ENCODE data around the gene TUBD1. TPM values are rescaled to one million over a fixed set of nuclear protein-coding genes. Genes with fewer than 3 reads are reported as not detected.

The TUBD1 gene
- total and polyA plus RNA-seq, 2 of the 13 experiments (the other 11 are each of a cell fraction or from before 2014, with no cell fraction given), result 18.2 to 25.9 TPM

DNA sequence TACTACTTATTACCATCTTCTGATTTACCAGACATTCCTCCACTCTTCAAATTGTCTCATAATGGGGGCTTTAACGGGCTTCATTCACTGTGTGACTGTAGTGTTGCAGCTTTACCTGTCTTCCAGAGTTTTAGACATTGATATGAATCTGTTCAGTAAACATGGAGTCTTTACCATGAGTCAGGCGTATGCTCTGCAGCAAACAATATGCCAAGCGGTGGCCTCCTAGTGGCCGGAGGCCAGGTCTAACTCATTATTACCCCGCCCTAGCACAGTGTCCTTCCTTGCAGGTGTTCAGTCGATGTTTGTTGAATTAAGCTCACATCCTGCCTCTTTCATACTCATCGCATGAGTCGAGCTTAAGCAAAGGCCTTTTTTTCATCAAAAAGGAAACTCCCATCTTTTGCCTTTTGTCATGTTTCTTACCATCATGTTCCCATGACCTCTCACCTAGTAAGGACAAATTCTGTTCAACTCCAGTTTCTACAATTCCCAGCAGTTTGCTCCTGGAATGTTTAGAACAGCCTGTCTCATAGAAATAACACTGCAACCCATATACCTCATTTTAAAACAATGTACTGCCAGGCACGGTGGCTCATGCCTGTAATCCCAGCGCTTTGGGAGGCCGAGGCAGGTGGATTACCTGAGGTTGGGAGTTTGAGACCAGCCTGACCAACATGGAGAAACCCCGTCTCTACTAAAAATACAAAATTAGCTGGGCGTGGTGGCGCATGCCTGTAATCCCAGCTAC lies 39.4 kb downstream of the TUBD1 start (continued):
- TF ChIP-seq, protein P1, sequence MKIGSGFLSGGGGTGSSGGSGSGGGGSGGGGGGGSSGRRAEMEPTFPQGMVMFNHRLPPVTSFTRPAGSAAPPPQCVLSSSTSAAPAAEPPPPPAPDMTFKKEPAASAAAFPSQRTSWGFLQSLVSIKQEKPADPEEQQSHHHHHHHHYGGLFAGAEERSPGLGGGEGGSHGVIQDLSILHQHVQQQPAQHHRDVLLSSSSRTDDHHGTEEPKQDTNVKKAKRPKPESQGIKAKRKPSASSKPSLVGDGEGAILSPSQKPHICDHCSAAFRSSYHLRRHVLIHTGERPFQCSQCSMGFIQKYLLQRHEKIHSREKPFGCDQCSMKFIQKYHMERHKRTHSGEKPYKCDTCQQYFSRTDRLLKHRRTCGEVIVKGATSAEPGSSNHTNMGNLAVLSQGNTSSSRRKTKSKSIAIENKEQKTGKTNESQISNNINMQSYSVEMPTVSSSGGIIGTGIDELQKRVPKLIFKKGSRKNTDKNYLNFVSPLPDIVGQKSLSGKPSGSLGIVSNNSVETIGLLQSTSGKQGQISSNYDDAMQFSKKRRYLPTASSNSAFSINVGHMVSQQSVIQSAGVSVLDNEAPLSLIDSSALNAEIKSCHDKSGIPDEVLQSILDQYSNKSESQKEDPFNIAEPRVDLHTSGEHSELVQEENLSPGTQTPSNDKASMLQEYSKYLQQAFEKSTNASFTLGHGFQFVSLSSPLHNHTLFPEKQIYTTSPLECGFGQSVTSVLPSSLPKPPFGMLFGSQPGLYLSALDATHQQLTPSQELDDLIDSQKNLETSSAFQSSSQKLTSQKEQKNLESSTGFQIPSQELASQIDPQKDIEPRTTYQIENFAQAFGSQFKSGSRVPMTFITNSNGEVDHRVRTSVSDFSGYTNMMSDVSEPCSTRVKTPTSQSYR (CRISPR knock-in tag; IDR thresholded peaks at IDR 0.05; ENCODE audit: borderline replicate concordance), result peak; percentile 62; the same call in 1 of the 2 replicates
- peak; percentile 95 for TF ChIP-seq SMC3 (IDR thresholded peaks at IDR 0.05; ENCODE audit: low read length)
- TF ChIP-seq ERF (CRISPR knock-in tag; IDR thresholded peaks at IDR 0.05), result peak; percentile 87
- TF ChIP-seq PRDM15 (CRISPR knock-in tag; IDR thresholded peaks at IDR 0.05), result no peak; the same call in 1 of the 2 replicates
- TF ChIP-seq SUZ12 (IDR thresholded peaks at IDR 0.05; ENCODE audit: low read depth, low read length), result no peak
- TF ChIP-seq SIN3A (IDR thresholded peaks at IDR 0.05; ENCODE audit: borderline replicate concordance, low read depth, low read length), result 0 out of 2 replicates have a peak, but pooled peaks have one; percentile 47
- TF ChIP-seq, protein P2, sequence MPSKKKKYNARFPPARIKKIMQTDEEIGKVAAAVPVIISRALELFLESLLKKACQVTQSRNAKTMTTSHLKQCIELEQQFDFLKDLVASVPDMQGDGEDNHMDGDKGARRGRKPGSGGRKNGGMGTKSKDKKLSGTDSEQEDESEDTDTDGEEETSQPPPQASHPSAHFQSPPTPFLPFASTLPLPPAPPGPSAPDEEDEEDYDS (CRISPR knock-in tag; IDR thresholded peaks at IDR 0.05), result peak; percentile 87
- TF ChIP-seq DPF2 (CRISPR knock-in tag; IDR thresholded peaks at IDR 0.05; ENCODE audit: borderline replicate concordance, low read depth), result peak; percentile 86
- TF ChIP-seq PRPF4 (IDR thresholded peaks at IDR 0.05; ENCODE audit: low read depth, low read length, poor library complexity, severe bottlenecking), result no peak
- TF ChIP-seq, protein P3, sequence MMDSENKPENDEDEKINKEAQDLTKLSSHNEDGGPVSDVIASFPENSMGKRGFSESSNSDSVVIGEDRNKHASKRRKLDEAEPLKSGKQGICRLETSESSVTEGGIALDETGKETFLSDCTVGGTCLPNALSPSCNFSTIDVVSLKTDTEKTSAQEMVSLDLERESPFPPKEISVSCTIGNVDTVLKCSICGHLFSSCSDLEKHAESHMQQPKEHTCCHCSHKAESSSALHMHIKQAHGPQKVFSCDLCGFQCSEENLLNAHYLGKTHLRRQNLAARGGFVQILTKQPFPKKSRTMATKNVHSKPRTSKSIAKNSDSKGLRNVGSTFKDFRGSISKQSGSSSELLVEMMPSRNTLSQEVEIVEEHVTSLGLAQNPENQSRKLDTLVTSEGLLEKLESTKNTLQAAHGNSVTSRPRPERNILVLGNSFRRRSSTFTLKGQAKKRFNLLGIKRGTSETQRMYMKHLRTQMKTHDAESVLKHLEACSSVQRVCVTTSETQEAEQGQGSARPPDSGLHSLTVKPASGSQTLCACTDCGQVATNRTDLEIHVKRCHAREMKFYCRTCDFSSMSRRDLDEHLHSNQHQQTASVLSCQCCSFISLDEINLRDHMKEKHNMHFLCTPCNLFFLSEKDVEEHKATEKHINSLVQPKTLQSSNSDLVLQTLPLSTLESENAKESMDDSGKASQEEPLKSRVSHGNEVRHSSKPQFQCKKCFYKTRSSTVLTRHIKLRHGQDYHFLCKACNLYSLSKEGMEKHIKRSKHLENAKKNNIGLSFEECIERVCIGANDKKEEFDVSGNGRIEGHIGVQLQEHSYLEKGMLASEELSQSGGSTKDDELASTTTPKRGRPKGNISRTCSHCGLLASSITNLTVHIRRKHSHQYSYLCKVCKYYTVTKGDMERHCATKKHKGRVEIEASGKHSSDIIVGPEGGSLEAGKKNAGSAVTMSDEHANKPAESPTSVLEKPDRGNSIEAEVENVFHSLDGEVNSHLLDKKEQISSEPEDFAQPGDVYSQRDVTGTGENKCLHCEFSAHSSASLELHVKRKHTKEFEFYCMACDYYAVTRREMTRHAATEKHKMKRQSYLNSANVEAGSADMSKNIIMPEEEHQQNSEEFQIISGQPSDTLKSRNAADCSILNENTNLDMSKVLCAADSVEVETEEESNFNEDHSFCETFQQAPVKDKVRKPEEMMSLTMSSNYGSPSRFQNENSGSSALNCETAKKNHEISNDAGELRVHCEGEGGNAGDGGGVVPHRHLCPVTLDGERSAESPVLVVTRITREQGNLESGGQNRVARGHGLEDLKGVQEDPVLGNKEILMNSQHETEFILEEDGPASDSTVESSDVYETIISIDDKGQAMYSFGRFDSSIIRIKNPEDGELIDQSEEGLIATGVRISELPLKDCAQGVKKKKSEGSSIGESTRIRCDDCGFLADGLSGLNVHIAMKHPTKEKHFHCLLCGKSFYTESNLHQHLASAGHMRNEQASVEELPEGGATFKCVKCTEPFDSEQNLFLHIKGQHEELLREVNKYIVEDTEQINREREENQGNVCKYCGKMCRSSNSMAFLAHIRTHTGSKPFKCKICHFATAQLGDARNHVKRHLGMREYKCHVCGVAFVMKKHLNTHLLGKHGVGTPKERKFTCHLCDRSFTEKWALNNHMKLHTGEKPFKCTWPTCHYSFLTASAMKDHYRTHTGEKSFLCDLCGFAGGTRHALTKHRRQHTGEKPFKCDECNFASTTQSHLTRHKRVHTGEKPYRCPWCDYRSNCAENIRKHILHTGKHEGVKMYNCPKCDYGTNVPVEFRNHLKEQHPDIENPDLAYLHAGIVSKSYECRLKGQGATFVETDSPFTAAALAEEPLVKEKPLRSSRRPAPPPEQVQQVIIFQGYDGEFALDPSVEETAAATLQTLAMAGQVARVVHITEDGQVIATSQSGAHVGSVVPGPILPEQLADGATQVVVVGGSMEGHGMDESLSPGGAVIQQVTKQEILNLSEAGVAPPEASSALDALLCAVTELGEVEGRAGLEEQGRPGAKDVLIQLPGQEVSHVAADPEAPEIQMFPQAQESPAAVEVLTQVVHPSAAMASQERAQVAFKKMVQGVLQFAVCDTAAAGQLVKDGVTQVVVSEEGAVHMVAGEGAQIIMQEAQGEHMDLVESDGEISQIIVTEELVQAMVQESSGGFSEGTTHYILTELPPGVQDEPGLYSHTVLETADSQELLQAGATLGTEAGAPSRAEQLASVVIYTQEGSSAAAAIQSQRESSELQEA (CRISPR knock-in tag; IDR thresholded peaks at IDR 0.05; ENCODE audit: not compliant biosample characterization), result no peak
- TF ChIP-seq KLF9 (CRISPR knock-in tag; IDR thresholded peaks at IDR 0.05; ENCODE audit: low read depth), result peak; percentile 90
- TF ChIP-seq ZNF326 (CRISPR knock-in tag; IDR thresholded peaks at IDR 0.05; ENCODE audit: borderline replicate concordance), result no peak
- peak; percentile 83; the same call in 1 of the 2 replicates for TF ChIP-seq SPEN (CRISPR knock-in tag; IDR thresholded peaks at IDR 0.05; ENCODE audit: low read depth)
